Measurements from ENCODE around the gene RRBP1. TPM values are rescaled to one million over a fixed set of nuclear protein-coding genes. Genes with fewer than 3 reads are reported as not detected.

RRBP1 gene
- total RNA-seq, 1 donor, result 122 TPM

DNA sequence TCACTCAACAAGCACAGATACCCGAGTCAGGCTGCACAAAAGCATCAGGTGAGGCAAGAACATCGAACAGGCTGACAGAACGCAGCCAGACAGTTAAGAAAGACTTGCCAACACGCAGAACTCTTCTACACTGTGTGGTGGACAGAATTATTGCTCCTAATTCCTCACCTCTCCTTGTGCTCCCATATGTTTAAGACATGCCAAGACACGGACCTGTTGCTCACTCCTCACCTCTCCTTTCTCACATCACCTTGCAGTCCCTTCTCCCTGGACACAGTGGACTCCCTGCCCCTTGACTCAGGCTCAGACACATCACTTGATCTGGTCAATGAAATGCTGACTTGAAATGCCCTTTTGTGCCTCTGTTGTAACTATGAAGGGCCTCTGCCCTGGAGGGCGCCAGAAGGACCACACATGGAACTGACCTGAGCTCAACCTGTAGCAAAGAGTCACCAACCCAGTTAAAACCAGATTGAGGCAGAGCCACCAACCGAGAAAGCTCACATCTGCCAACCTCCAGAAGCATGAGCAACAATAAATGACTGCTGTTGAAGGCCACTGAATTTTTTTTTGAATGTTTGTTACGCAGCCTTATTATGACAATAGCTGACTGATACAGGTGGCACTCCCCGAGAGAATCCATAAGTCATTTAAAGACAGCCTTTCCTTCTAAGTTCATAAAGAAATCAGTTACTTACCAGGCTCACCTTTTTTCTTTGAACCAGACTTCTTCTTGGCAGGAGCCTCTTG lies 24.0 kb downstream of the RRBP1 start:
- peaks cover 97% of the 10 kb centered on the region for H3K79me2 ChIP-seq (ENCODE audit: insufficient read depth, low read length)
- H3K4me3 ChIP-seq (ENCODE audit: insufficient read depth, low read length), result no peak overlapping the region
- no peak overlapping the region for H2AFZ ChIP-seq (ENCODE audit: low read length)
- peaks cover 61% of the 10 kb centered on the region for H3K36me3 ChIP-seq (ENCODE audit: insufficient read depth, low read length)
- no peaks in the 10 kb centered on the region for H3K27me3 ChIP-seq (ENCODE audit: insufficient read depth, low read length)
- H3K27ac ChIP-seq (ENCODE audit: low read depth, low read length), result peak overlapping the region; percentile 33
- peak; percentile 65 for DNase-seq (ENCODE audit: insufficient read length, low spot score, missing footprints)
- no peak overlapping the region for H3K4me2 ChIP-seq (ENCODE audit: insufficient read depth, low read length)
- H3K9me3 ChIP-seq (ENCODE audit: low read depth, low read length), result no peaks in the 10 kb centered on the region
- H4K20me1 ChIP-seq (ENCODE audit: insufficient read depth, low read length), result peaks cover 79% of the 10 kb centered on the region
- TF ChIP-seq, protein P1, sequence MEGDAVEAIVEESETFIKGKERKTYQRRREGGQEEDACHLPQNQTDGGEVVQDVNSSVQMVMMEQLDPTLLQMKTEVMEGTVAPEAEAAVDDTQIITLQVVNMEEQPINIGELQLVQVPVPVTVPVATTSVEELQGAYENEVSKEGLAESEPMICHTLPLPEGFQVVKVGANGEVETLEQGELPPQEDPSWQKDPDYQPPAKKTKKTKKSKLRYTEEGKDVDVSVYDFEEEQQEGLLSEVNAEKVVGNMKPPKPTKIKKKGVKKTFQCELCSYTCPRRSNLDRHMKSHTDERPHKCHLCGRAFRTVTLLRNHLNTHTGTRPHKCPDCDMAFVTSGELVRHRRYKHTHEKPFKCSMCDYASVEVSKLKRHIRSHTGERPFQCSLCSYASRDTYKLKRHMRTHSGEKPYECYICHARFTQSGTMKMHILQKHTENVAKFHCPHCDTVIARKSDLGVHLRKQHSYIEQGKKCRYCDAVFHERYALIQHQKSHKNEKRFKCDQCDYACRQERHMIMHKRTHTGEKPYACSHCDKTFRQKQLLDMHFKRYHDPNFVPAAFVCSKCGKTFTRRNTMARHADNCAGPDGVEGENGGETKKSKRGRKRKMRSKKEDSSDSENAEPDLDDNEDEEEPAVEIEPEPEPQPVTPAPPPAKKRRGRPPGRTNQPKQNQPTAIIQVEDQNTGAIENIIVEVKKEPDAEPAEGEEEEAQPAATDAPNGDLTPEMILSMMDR (IDR thresholded peaks at IDR 0.05; ENCODE audit: extremely low read depth, low read depth, low read length), result no peak
- H3K4me1 ChIP-seq (ENCODE audit: insufficient read depth, low read length), result peaks cover 45% of the 10 kb centered on the region

DNA sequence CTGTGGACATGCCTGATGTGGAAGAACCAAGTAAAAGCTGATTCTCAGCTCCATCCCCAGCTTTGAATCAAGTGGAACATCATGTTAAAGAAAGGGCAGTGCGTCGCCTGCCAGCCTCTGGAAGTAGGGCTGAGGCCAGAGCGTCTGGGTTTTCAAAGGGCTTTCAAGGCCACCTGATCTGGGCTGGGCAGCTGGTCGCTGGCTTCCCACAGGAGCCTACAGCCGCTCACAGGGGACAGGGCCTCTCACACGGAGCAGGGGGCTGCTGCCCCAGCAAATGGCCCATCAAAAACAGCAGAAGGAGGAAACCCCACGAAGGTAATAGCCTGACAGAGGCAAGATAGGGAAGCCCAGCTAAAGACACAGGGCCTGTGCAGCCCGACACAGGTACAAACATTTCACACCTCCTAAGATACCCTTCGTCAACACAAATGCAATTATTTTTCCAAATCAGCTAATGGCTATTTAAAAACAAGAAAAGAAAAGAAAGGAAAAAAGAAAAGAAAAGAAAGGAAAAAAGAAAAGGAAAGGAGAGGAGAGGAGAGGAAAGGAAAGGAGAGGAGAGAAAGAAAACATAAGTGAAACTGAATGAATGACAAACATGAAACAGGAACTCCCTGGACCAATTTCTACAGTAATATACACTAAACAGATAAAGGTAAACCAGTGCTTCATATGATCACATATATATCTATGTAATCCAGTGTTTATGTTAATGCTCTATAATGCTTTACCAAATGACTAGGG lies 24.8 kb downstream of the RRBP1 start:
- H4K20me1 ChIP-seq (ENCODE audit: insufficient read depth, low read length), result peaks cover 81% of the 10 kb centered on the region

DNA sequence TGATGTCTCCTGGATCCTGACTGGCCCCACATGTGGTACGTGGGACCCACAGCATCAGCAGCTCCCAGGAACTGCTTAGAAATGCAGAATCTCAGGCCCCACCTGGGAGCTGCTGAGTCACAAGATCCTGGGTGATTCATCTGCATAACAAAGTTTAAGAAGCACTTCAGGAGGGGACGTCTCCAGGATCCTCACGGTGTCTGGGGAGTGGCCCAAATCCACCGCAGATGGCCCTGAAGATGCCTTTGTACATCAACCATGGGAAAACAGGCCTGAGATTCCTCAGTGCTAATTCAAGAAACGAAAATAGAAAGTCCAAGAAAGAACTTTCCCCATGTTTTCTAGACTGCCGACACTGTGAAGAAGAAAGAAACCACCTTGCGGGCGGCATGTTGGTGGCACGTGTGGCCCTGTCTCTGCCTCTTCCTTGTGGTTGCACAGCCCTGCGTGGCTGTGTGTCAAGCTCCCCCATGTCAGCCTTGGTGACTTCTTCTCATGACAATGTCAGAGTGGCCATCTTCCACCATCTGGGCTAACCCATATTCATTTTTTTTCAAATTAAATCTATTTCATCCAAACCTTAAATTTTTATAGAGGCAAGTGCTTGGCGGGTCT lies 26.1 kb downstream of the RRBP1 start:
- Histone ChIP-seq H3K4me3 (ENCODE audit: insufficient read depth, low read length) (no peak overlapping the region), H3K4me1 (ENCODE audit: insufficient read depth, low read length) (peaks cover 39% of the 10 kb centered on the region), H3K4me2 (ENCODE audit: insufficient read depth, low read length) (no peak overlapping the region), H3K9me3 (ENCODE audit: low read depth, low read length) (no peaks in the 10 kb centered on the region), H3K79me2 (ENCODE audit: insufficient read depth, low read length) (peaks cover 99% of the 10 kb centered on the region), H3K27me3 (ENCODE audit: insufficient read depth, low read length) (no peaks in the 10 kb centered on the region), H3K36me3 (ENCODE audit: insufficient read depth, low read length) (peaks cover 65% of the 10 kb centered on the region), H4K20me1 (ENCODE audit: insufficient read depth, low read length) (peaks cover 86% of the 10 kb centered on the region), H2AFZ (ENCODE audit: low read length) (no peak overlapping the region), H3K27ac (ENCODE audit: low read depth, low read length) (peak overlapping the region; percentile 33)
- DNase-seq (ENCODE audit: insufficient read length, low spot score, missing footprints), result peak; percentile 76
- TF ChIP-seq, protein P1 (IDR thresholded peaks at IDR 0.05; ENCODE audit: extremely low read depth, low read depth, low read length), result no peak

More for the DNA sequence above, 24.8 kb downstream of the RRBP1 start:
- H3K27me3 ChIP-seq (ENCODE audit: insufficient read depth, low read length), result no peaks in the 10 kb centered on the region
- H3K4me1 ChIP-seq (ENCODE audit: insufficient read depth, low read length), result peaks cover 38% of the 10 kb centered on the region
- H2AFZ ChIP-seq (ENCODE audit: low read length), result no peak overlapping the region
- H3K79me2 ChIP-seq (ENCODE audit: insufficient read depth, low read length), result peaks cover 97% of the 10 kb centered on the region
- peak; percentile 38 for DNase-seq (ENCODE audit: insufficient read length, low spot score, missing footprints)
- H3K36me3 ChIP-seq (ENCODE audit: insufficient read depth, low read length), result peaks cover 65% of the 10 kb centered on the region
- H3K27ac ChIP-seq (ENCODE audit: low read depth, low read length), result peak overlapping the region; percentile 33
- peak overlapping the region; percentile 6 for H3K4me2 ChIP-seq (ENCODE audit: insufficient read depth, low read length)
- H3K4me3 ChIP-seq (ENCODE audit: insufficient read depth, low read length), result no peak overlapping the region
- TF ChIP-seq, protein P1 (IDR thresholded peaks at IDR 0.05; ENCODE audit: extremely low read depth, low read depth, low read length), result no peak
- H3K9me3 ChIP-seq (ENCODE audit: low read depth, low read length), result no peaks in the 10 kb centered on the region

DNA sequence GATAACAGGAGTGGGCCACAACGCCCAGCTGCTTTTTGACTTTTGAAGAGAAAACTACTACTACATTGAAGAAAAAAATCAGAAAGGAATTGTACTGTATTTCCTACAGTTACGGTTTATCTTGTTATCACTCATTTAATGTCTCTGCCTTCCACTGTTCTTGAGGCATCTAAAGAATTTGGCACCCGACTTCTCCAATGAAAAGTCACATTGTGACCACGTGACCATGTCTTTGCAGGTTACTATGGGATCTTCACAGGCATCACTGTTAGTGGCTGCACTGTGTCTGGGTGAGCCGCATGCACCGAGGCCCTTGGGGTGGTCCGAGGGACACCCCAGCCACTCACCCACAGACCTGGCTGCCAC lies 26.8 kb downstream of the RRBP1 start:
- peak; percentile 57 for DNase-seq (ENCODE audit: insufficient read length, low spot score, missing footprints)
- H3K36me3 ChIP-seq (ENCODE audit: insufficient read depth, low read length), result peaks cover 72% of the 10 kb centered on the region
- TF ChIP-seq, protein P1 (IDR thresholded peaks at IDR 0.05; ENCODE audit: extremely low read depth, low read depth, low read length), result no peak
- no peak overlapping the region for H3K4me3 ChIP-seq (ENCODE audit: insufficient read depth, low read length)
- H3K4me2 ChIP-seq (ENCODE audit: insufficient read depth, low read length), result peak overlapping the region; percentile 28
- peaks cover 99% of the 10 kb centered on the region for H3K79me2 ChIP-seq (ENCODE audit: insufficient read depth, low read length)
- H2AFZ ChIP-seq (ENCODE audit: low read length), result no peak overlapping the region
- no peaks in the 10 kb centered on the region for H3K9me3 ChIP-seq (ENCODE audit: low read depth, low read length)
- H3K27me3 ChIP-seq (ENCODE audit: insufficient read depth, low read length), result no peaks in the 10 kb centered on the region
- H3K27ac ChIP-seq (ENCODE audit: low read depth, low read length), result peak overlapping the region; percentile 33
- H4K20me1 ChIP-seq (ENCODE audit: insufficient read depth, low read length), result peaks cover 86% of the 10 kb centered on the region
- peaks cover 39% of the 10 kb centered on the region for H3K4me1 ChIP-seq (ENCODE audit: insufficient read depth, low read length)
